Uterus (tissue), 4 donors: ENCODE measurements around the gene VGLL3. TPM values are rescaled to one million over a fixed set of nuclear protein-coding genes. Genes with fewer than 3 reads are reported as not detected.
A peak's percentile ranks its signal among the peaks of the same experiment; 100 is the strongest.

Experiments
- DNase-seq, 2 donors: peaks; one replicate each; pipeline ENCODE4 v3.0.0-alpha.2; 2019 to 2020
- H3K27ac ChIP-seq, 2 donors: fragments of 200-600 bp; sonication (generic); 1 replicate in 1 of 2; 2 replicates in 1 of 2; pipeline ENCODE4 v1.5.1; 2016 to 2018
- H3K27me3 ChIP-seq, 2 donors: fragments of 200-600 bp; sonication (generic); one replicate each; pipeline ENCODE4 v1.5.1; 2018 to 2019; ENCODE audit warnings: control low read depth in 1 of 2
- H3K36me3 ChIP-seq, 2 donors: fragments of 200-600 bp; sonication (generic); one replicate each; pipeline ENCODE4 v1.5.1; 2019; ENCODE audit warnings: control low read depth in 1 of 2
- H3K4me1 ChIP-seq, 2 donors: fragments of 200-600 bp; sonication (generic); one replicate each; pipeline ENCODE4 v1.5.1; 2018 to 2019; ENCODE audit warnings: control low read depth in 1 of 2
- H3K4me3 ChIP-seq, 2 donors: fragments of 200-600 bp; sonication (generic); 1 replicate in 1 of 2; 2 replicates in 1 of 2; pipeline ENCODE4 v1.5.1; 2018 to 2019; ENCODE audit warnings: mild to moderate bottlenecking in 1 of 2
- H3K9me3 ChIP-seq, 2 donors: fragments of 200-600 bp; sonication (generic); one replicate each; pipeline ENCODE4 v1.5.1; 2019; ENCODE audit warnings: control low read depth in 1 of 2
- POLR2A ChIP-seq, 2 donors: fragments of 450-650 bp; IDR thresholded peaks; one replicate each; pipeline ENCODE4 v1.6.1; 2016; ENCODE audit warnings: antibody characterized with exemption in 2 of 2, mild to moderate bottlenecking in 1 of 2, moderate library complexity in 1 of 2
- intact Hi-C: fragments of 100-400 bp; cut with DNase I; formaldehyde crosslinking; loops from one replicate; pipeline ENCODE4 v1.15.1; 2023; ENCODE audit warnings: low total_unique reads
- total RNA-seq, 4 donors: library from RNA; depleted of rRNA in 3 of 4; stranded (reverse); fragments of >200 nt in 3 of 4; gene quantifications; one replicate each; pipeline versions ENCODE4 v1.1.0 to v1.2.4, GENCODE V29; 2014 to 2023
- TF ChIP-seq, protein P1 (sequence below), 4 experiments: fragments of 200-600 bp in 2 of 4; fragments of 450-650 bp in 2 of 4; sonication (generic) in 2 of 4; IDR thresholded peaks; one replicate each; pipeline ENCODE4 v1.5.1; 2016 to 2019; ENCODE audit warnings: antibody characterized with exemption in 4 of 4, mild to moderate bottlenecking in 2 of 4, moderate library complexity in 1 of 4
- donor health status: DM: yes; HTN: yes; CAD: no.

The VGLL3 gene, protein sequence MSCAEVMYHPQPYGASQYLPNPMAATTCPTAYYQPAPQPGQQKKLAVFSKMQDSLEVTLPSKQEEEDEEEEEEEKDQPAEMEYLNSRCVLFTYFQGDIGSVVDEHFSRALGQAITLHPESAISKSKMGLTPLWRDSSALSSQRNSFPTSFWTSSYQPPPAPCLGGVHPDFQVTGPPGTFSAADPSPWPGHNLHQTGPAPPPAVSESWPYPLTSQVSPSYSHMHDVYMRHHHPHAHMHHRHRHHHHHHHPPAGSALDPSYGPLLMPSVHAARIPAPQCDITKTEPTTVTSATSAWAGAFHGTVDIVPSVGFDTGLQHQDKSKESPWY
- total RNA-seq = 10 to 100 TPM; 11.3 to 37.5 (median 20.9) TPM

DNA sequence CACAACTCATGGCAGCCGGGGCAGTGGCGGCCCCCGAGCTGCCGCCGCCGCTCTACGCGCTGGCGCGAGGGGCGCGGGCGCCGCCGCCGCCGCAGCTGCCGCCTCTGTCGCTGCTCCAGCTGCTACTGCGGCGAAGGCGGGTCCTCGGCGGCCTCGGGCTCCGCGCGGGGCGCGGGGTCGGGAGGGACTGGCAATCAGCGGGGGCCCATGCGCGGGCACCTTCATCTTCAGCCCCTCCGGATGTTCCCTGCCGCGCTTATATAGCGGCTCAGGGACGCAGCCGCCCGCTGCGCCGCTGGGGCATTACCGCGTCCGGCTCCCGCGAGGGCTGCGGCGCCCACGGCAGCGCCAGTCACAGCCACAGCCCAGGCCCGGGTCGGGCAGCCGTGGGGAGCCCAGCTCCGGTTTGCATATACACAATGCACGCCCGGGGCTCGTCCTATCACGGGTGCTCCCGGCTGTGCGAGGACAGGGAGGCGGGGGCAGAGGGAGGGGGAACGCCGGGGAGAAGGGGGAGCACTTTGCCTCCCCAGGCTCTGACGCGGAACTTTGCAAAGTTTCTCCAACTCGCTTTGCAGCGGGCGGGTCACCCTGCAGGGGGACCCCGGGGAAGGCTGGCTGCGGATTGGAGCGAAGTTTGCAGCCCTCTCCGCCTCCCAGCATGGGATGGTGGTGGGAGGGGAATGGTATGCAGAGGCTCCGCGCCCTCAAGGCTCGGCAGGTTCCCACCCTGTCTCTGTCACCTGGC, at the start of gene VGLL3:
TSS of gene VGLL3 (minus strand) at position 416 of the 748 bp plus-strand sequence. CDS start at position 10, 406 bp downstream.
- Histone ChIP-seq H3K4me3 (peak within 1 kb of the TSS; percentile 62 to 91), H3K4me1 (no peaks in the 10 kb centered on the region), H3K36me3 (no peaks in the 10 kb centered on the region), H3K27ac (peak within 1 kb of the TSS; percentile 90 to 92), H3K27me3 (no peaks in the 10 kb centered on the region), H3K9me3 (no peaks in the 10 kb centered on the region)
- DNase-seq = peak; percentile 80 to 81
- intact Hi-C loops = no loop called here
- peak; percentile 13 to 39 for TF ChIP-seq POLR2A (IDR thresholded peaks at IDR 0.05)
- TF ChIP-seq, protein P1, sequence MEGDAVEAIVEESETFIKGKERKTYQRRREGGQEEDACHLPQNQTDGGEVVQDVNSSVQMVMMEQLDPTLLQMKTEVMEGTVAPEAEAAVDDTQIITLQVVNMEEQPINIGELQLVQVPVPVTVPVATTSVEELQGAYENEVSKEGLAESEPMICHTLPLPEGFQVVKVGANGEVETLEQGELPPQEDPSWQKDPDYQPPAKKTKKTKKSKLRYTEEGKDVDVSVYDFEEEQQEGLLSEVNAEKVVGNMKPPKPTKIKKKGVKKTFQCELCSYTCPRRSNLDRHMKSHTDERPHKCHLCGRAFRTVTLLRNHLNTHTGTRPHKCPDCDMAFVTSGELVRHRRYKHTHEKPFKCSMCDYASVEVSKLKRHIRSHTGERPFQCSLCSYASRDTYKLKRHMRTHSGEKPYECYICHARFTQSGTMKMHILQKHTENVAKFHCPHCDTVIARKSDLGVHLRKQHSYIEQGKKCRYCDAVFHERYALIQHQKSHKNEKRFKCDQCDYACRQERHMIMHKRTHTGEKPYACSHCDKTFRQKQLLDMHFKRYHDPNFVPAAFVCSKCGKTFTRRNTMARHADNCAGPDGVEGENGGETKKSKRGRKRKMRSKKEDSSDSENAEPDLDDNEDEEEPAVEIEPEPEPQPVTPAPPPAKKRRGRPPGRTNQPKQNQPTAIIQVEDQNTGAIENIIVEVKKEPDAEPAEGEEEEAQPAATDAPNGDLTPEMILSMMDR (IDR thresholded peaks at IDR 0.05) = peak in 1 of 4 experiments; percentile 40

DNA sequence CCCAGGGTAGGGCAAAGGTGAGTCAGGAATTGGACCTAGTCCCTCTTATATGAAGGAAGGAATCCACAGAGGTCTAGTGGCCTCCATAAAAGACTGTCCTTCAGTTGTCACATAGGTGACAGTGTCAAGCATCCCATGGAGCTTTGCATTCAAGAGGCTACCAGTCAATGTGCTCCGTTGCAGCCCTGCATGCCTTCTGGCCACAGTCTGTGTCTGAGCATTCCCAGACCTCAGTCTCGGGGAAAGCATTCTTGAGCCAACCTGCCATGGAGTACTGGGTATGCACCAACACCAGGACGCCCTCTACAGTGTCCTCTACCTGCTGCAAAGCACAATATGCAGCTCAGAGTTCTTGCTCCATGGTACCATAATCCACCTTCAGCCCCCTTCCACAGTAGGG, 46.7 kb upstream of the VGLL3 start:
- H3K4me3 ChIP-seq = no peak overlapping the region
- intact Hi-C loops = no loop called here
- no peak overlapping the region for H3K27ac ChIP-seq
- TF ChIP-seq POLR2A (IDR thresholded peaks at IDR 0.05) = no peak
- TF ChIP-seq, protein P1 (IDR thresholded peaks at IDR 0.05) = no peak
- no peak for DNase-seq
- H3K9me3 ChIP-seq = no peaks in the 10 kb centered on the region
- no peaks in the 10 kb centered on the region for H3K27me3 ChIP-seq
- no peaks in the 10 kb centered on the region for H3K36me3 ChIP-seq
- no peaks in the 10 kb centered on the region for H3K4me1 ChIP-seq

DNA sequence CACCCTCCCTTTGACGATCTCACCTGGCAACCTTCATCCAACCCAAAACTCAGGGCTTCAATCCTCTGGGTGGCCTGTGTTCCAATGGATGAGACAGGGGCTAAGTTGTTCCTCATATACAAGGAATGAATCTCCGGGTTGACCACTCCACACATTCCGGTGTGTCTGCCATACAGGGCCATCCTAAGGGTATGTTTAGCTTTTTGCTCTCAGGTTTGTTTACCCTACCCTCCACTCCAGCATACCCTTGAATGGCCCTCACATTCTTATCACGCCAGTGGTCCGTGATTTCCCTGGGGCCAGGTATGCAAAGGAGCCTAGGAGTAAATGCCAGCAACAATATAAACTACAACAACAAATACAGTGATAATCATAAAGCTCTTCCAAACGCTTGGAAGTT, 45.7 kb upstream of the VGLL3 start:
- no peaks in the 10 kb centered on the region for H3K4me1 ChIP-seq
- no peak overlapping the region for H3K27ac ChIP-seq
- TF ChIP-seq POLR2A (IDR thresholded peaks at IDR 0.05) = no peak
- TF ChIP-seq, protein P1 (IDR thresholded peaks at IDR 0.05) = no peak
- no peak for DNase-seq
- H3K9me3 ChIP-seq = no peaks in the 10 kb centered on the region
- no peak overlapping the region for H3K4me3 ChIP-seq
- H3K27me3 ChIP-seq = no peaks in the 10 kb centered on the region
- H3K36me3 ChIP-seq = no peaks in the 10 kb centered on the region
- intact Hi-C loops = no loop called here

DNA sequence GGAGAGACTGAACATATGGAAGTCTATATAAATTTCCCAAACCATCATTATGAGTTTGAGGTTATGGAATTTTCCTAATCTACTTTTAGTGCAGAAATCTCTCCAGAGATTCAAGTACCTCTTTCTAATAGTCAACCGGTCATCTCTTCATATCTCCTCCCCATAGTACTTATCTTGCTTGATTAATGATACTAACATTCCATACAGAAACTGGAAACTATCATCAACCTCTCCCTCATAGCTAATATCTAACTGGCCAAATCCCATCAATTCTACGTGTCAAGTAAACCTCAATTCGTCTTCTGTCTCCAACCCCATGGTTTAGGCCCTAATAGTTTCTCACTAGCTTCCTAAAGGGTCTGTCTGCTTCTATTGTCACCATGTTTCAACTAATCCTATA, 44.4 kb upstream of the VGLL3 start:
- no peak overlapping the region for H3K4me3 ChIP-seq
- no peaks in the 10 kb centered on the region for H3K36me3 ChIP-seq
- H3K9me3 ChIP-seq = no peaks in the 10 kb centered on the region
- H3K27me3 ChIP-seq = no peaks in the 10 kb centered on the region
- intact Hi-C loops = no loop called here
- no peaks in the 10 kb centered on the region for H3K4me1 ChIP-seq
- no peak overlapping the region for H3K27ac ChIP-seq
- TF ChIP-seq, protein P1 (IDR thresholded peaks at IDR 0.05) = no peak
- no peak for TF ChIP-seq POLR2A (IDR thresholded peaks at IDR 0.05)
- no peak for DNase-seq

DNA sequence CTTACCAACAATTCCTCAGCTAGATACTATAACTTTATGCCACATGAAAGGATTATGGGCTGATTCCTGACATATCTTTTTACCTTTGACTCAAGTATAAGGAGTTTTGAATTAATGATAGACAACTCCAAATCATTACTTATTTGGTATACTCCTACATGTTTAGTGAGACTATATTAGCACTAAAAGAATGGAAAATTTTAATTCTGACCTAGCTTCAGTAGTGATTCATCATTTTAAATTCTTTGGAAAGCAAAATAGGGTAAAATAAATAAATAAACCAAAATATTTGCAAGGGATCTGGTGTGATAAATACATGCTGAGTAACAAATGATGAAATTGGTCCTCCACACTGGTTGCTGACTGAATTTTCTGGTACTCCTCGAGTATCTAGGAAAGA, 42.3 kb upstream of the VGLL3 start:
- no peaks in the 10 kb centered on the region for H3K4me1 ChIP-seq
- intact Hi-C loops = no loop called here
- TF ChIP-seq, protein P1 (IDR thresholded peaks at IDR 0.05) = no peak
- TF ChIP-seq POLR2A (IDR thresholded peaks at IDR 0.05) = no peak
- DNase-seq = no peak
- no peak overlapping the region for H3K4me3 ChIP-seq
- no peaks in the 10 kb centered on the region for H3K9me3 ChIP-seq
- H3K27me3 ChIP-seq = no peaks in the 10 kb centered on the region
- no peaks in the 10 kb centered on the region for H3K36me3 ChIP-seq
- H3K27ac ChIP-seq = no peak overlapping the region
